CD14-positive monocyte (primary cell): ENCODE measurements around the gene SMARCA2. TPM values are rescaled to one million over a fixed set of nuclear protein-coding genes. Genes with fewer than 3 reads are reported as not detected.

Experiments
- DNase-seq, 3 donors: peaks; one replicate each; pipeline ENCODE4 v3.0.0-alpha.2; 2011 to 2022
- H2AFZ ChIP-seq: 2 replicates; pipeline ENCODE4 v1.6.0; 2012; ENCODE audit warnings: mild to moderate bottlenecking, low read depth, low read length, inconsistent platforms; ENCODE audit not compliant: insufficient read depth, poor library complexity, severe bottlenecking
- H3K27ac ChIP-seq, 2 donors: 1 replicate in 1 of 2; 2 replicates in 1 of 2; pipeline ENCODE4 v1.5.1; 2012 to 2013; ENCODE audit warnings: low read length in 2 of 2, control low read depth in 1 of 2, inconsistent platforms in 1 of 2, low read depth in 1 of 2, mild to moderate bottlenecking in 1 of 2
- H3K27me3 ChIP-seq, 2 donors: one replicate each; pipeline versions ENCODE4 v1.6.0 to v1.6.1; 2011 to 2013; ENCODE audit warnings: low read length in 2 of 2; ENCODE audit not compliant: control insufficient read depth in 2 of 2, insufficient read depth in 2 of 2
- H3K36me3 ChIP-seq, 2 donors: replicated peaks in 1 of 2; 1 replicate in 1 of 2; 2 replicates in 1 of 2; pipeline versions ENCODE4 v1.5.1 to v1.6.1; 2012 to 2013; ENCODE audit warnings: low read length in 2 of 2, control low read depth in 1 of 2, inconsistent platforms in 1 of 2, mild to moderate bottlenecking in 1 of 2; ENCODE audit not compliant: insufficient read depth in 2 of 2, control insufficient read depth in 1 of 2
- H3K4me1 ChIP-seq, 2 donors: 1 replicate in 1 of 2; 2 replicates in 1 of 2; pipeline versions ENCODE4 v1.5.1 to v1.6.1; 2012 to 2013; ENCODE audit warnings: low read length in 2 of 2, control low read depth in 1 of 2, inconsistent platforms in 1 of 2, mild to moderate bottlenecking in 1 of 2, moderate library complexity in 1 of 2; ENCODE audit not compliant: insufficient read depth in 2 of 2, control insufficient read depth in 1 of 2
- H3K4me2 ChIP-seq: replicated peaks from 2 replicates; pipeline ENCODE3; 2012; ENCODE audit warnings: low read length, moderate library complexity, mild to moderate bottlenecking; ENCODE audit not compliant: poor library complexity, severe bottlenecking; ENCODE audit errors: extremely low read depth
- H3K4me3 ChIP-seq, 3 experiments: fragments of 200-600 bp in 1 of 3; sonication (generic) in 1 of 3; replicated peaks in 1 of 3; 1 replicate in 2 of 3; 2 replicates in 1 of 3; pipeline ENCODE4 v1.5.1; 2011 to 2013; ENCODE audit warnings: low read length in 3 of 3, mild to moderate bottlenecking in 3 of 3, control low read depth in 2 of 3, low read depth in 2 of 3, inconsistent platforms in 1 of 3, moderate library complexity in 1 of 3
- H3K79me2 ChIP-seq: 2 replicates; pipeline ENCODE4 v1.6.0; 2012; ENCODE audit warnings: mild to moderate bottlenecking, control low read depth, inconsistent platforms, low read length, moderate library complexity; ENCODE audit not compliant: insufficient read depth
- H3K9ac ChIP-seq: 2 replicates; pipeline ENCODE4 v1.6.0; 2017; ENCODE audit warnings: low read length, mild to moderate bottlenecking; ENCODE audit not compliant: insufficient read depth, poor library complexity, severe bottlenecking
- H3K9me3 ChIP-seq, 2 donors: replicated peaks in 1 of 2; 1 replicate in 1 of 2; 2 replicates in 1 of 2; pipeline versions ENCODE4 v1.5.1 to v1.6.1; 2012 to 2013; ENCODE audit warnings: low read length in 2 of 2, control low read depth in 1 of 2; ENCODE audit not compliant: control insufficient read depth in 1 of 2, insufficient read depth in 1 of 2
- H4K20me1 ChIP-seq: 2 replicates; pipeline ENCODE4 v1.6.0; 2012; ENCODE audit warnings: mild to moderate bottlenecking, low read length, control low read depth, moderate library complexity; ENCODE audit not compliant: insufficient read depth
- H3K27ac Mint-ChIP-seq, 7 donors: one replicate each; pipeline ENCODE4 v1.8.0; 2020; ENCODE audit warnings: mild to moderate bottlenecking in 7 of 7, mixed read lengths in 7 of 7, moderate library complexity in 6 of 7, inconsistent platforms in 2 of 7
- H3K27me3 Mint-ChIP-seq, 3 donors: one replicate each; pipeline ENCODE4 v1.8.0; 2021 to 2022; ENCODE audit warnings: low read depth in 3 of 3, mild to moderate bottlenecking in 3 of 3, mixed read lengths in 3 of 3, moderate library complexity in 3 of 3, inconsistent platforms in 1 of 3
- H3K36me3 Mint-ChIP-seq, 2 donors: one replicate each; pipeline ENCODE4 v1.8.0; 2020; ENCODE audit warnings: mixed read lengths in 2 of 2, inconsistent platforms in 1 of 2, mild to moderate bottlenecking in 1 of 2
- H3K4me1 Mint-ChIP-seq: one replicate; pipeline ENCODE4 v1.8.0; 2020; ENCODE audit warnings: mild to moderate bottlenecking, mixed read lengths
- H3K4me3 Mint-ChIP-seq, 2 donors: one replicate each; pipeline ENCODE4 v1.8.0; 2020; ENCODE audit warnings: mild to moderate bottlenecking in 2 of 2, mixed read lengths in 2 of 2, moderate library complexity in 1 of 2
- H3K9me3 Mint-ChIP-seq, 7 donors: one replicate each; pipeline ENCODE4 v1.8.0; 2020 to 2022; ENCODE audit warnings: mixed read lengths in 7 of 7, mild to moderate bottlenecking in 6 of 7, moderate library complexity in 6 of 7, inconsistent platforms in 2 of 7
- CTCF ChIP-seq: fragments of 200-600 bp; IDR thresholded peaks from one replicate; pipeline ENCODE4 v1.8.0; 2022; ENCODE audit warnings: antibody characterized with exemption, mild to moderate bottlenecking
- WGBS: methylation state at CpG from one replicate; pipeline ENCODE4 v1.1.5; 2013; ENCODE audit warnings: missing lambda C conversion rate; ENCODE audit not compliant: insufficient coverage; 5-methylcytosine and 5-hydroxymethylcytosine counted together
- intact Hi-C, 2 donors: fragments of 100-400 bp; cut with micrococcal nuclease; formaldehyde crosslinking; loops; one replicate each; pipeline versions ENCODE4 v1.15.0 to v1.15.1; 2023
- polyA plus RNA-seq, 3 donors: library from polyadenylated mRNA; depleted of rRNA in 1 of 3; unstranded in 2 of 3; stranded (reverse) in 1 of 3; fragments of 300-500 nt in 2 of 3; fragments of >200 nt in 1 of 3; fragmentation: Illumina TruSeq in 2 of 3; gene quantifications; 1 replicate in 2 of 3; 2 replicates in 1 of 3; pipeline ENCODE4 v1.2.3, GENCODE V29; 2012 to 2021

SMARCA2 gene
- polyA plus RNA-seq, 3 donors: 11.0 to 54.7 (median 11.8) TPM

DNA sequence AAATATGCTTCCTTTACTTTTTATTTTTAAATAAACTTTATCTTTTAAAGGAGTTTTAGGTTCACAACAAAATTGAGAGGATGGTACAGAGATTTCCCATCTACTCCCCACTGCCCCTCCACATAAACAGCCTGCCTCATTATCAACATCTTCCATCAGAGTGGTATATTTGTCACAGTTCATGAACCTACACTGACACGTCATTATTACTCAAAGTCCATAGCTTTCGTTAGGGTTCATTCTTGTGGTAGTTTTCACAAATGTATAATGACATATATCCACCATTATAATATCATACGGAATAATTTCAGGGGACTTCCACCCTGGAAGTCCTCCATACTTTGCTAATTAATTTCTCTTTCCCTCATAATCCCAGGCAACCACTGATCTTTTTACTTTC lies 204.9 kb downstream of the SMARCA2 start:
- Histone ChIP-seq H4K20me1 (no peaks in the 10 kb centered on the region), H3K27me3 (no peaks in the 10 kb centered on the region), H3K4me2 (no peak overlapping the region), H3K79me2 (no peaks in the 10 kb centered on the region), H3K27ac (no peak overlapping the region), H3K4me3 (no peak overlapping the region), H3K9me3 (peaks cover 0 to 2% of the 10 kb centered on the region in 2 donors), H2AFZ (no peak overlapping the region), H3K9ac (no peak overlapping the region), H3K4me1 (no peaks in the 10 kb centered on the region), H3K36me3 (no peaks in the 10 kb centered on the region)
- H3K4me3 Mint-ChIP-seq: no peak overlapping the region
- intact Hi-C loops: no loop called here
- no peak for TF ChIP-seq CTCF
- peaks cover 0 to 2% (median 1%) of the 10 kb centered on the region in 3 donors for H3K27me3 Mint-ChIP-seq
- no peaks in the 10 kb centered on the region for H3K4me1 Mint-ChIP-seq
- peaks cover 2 to 11% (median 9%) of the 10 kb centered on the region in 7 donors for H3K9me3 Mint-ChIP-seq
- H3K27ac Mint-ChIP-seq: no peak overlapping the region
- H3K36me3 Mint-ChIP-seq: no peaks in the 10 kb centered on the region
- no peak for DNase-seq
- no CpG with 5 or more reads among the region's 3 CpGs for whole genome bisulfite sequencing

DNA sequence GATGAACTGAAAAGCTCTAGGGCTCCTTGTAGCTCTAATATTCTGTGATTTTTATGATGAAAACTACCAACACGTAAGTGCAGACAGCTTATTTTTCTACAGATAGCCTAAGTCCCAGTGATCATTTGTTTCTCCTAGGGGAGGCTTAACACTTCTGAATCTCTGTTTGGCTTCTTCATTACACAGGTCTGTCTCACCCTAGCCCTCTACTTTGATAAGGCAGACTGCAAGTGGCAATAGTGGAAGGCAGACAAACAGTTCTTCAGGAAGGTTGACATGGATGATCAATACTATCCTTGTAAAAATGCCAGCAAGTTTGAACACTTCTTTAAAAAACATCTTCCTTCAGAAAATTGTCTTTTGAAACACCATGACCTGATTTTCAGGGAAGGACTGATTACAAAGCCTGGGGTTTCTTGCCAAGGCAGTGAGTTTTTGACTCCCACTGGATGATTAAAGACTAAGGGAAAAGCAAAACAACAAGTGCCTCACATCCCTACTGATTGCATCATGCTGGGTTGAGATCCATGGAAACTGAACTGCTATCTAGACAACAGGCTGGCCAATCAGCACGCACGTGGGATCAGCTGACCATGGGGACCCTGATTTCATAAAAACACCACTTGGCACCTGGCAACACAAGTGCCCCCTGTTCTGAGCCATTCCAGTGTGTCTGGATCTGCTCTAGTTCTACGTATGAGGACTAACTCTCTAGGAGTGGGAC lies 212.2 kb downstream of the SMARCA2 start:
- no peak overlapping the region for H3K4me3 ChIP-seq
- Mint-ChIP-seq H3K27me3 (peaks cover 0 to 3% (median 0%) of the 10 kb centered on the region in 3 donors), H3K27ac (peak overlapping the region in 1 of 7 donors; percentile 18), H3K4me1 (peaks cover 26% of the 10 kb centered on the region), H3K36me3 (no peaks in the 10 kb centered on the region), H3K9me3 (peaks cover 2 to 11% (median 7%) of the 10 kb centered on the region in 7 donors), H3K4me3 (no peak overlapping the region)
- intact Hi-C loops: no loop called here
- H3K4me1 ChIP-seq: peaks cover 23 to 25% of the 10 kb centered on the region in 2 donors
- H4K20me1 ChIP-seq: no peaks in the 10 kb centered on the region
- no peaks in the 10 kb centered on the region for H3K27me3 ChIP-seq
- no peaks in the 10 kb centered on the region for H3K79me2 ChIP-seq
- H3K9me3 ChIP-seq: peaks cover 0 to 2% of the 10 kb centered on the region in 2 donors
- no peak overlapping the region for H3K4me2 ChIP-seq
- no peak overlapping the region for H3K9ac ChIP-seq
- WGBS: 94% methylated on average over 2 of the region's 4 CpGs
- TF ChIP-seq CTCF: no peak
- no peak overlapping the region for H3K27ac ChIP-seq
- no peaks in the 10 kb centered on the region for H3K36me3 ChIP-seq
- H2AFZ ChIP-seq: no peak overlapping the region
- no peak for DNase-seq
